Adipose tissue (tissue), 3 donors: Measurements from ENCODE around the gene SLC17A8. TPM values are rescaled to one million over a fixed set of nuclear protein-coding genes. Genes with fewer than 3 reads are reported as not detected.

ENCODE experiments used
- H3K27ac ChIP-seq: one replicate; pipeline ENCODE4 v1.5.1; 2013; ENCODE audit warnings: low read depth, low read length
- WGBS, 3 donors: extraction: QIAGEN DNeasy Blood & Tissue Kit; methylation state at CpG; one replicate each; pipeline ENCODE4 v1.1.7; 2013; 5-methylcytosine and 5-hydroxymethylcytosine counted together
- polyA plus RNA-seq, 3 donors: library from polyadenylated mRNA; stranded (reverse); fragments of 200-250 nt; gene quantifications; one replicate each; pipeline ENCODE4 v1.2.3, GENCODE V29; 2013
- donor health status: healthy with polysubstance abuse.
- donor health status: Bipolar disorder and iron deficiency.
- donor health status: healthy.

The SLC17A8 gene
- polyA plus RNA-seq, 3 donors = 0.01 TPM; not detected in 2

DNA sequence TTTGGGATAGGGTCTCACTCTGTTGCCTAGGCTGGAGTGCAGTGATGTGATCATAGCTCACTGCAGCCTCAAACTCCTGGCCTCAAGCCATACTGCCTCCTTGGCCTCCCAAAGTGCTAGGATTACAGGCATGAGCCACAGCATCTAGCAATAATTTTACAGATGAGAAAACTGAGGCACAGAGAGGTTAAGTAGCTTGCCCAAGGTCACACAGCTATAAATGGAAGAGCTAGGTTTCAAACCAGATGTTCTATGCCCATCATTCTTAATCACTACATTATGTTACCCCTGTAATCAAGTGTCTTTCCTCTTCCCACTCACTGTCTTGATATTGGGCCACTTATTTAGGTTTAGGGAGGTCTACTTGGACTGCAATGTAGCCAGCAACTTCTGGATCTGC lies 3.6 kb downstream of the SLC17A8 start:
- H3K27ac ChIP-seq = no peak overlapping the region

DNA sequence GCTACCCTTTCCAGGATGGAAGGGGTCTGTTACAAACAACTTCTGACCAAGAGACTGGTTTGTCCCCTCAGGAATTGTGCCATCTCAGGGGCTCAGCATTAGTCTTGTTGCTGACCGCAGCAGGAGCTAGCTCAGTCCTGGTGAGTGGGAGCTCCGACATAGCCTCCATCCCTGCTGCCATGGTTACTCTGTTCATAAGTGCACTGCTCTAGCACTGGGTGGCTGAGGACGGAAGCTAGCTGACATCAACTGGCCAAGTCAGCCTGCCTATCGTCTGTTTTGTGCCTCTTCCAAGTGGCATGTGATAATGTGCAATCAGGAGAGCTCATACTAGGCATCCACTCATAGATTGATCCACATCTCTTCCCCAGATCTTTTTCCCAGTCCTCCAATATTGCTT lies 7.5 kb downstream of the SLC17A8 start:
- no peak overlapping the region for H3K27ac ChIP-seq
- WGBS, 3 donors = 73 to 89% (median 80%) methylated on average over 4 of the region's 4 CpGs

DNA sequence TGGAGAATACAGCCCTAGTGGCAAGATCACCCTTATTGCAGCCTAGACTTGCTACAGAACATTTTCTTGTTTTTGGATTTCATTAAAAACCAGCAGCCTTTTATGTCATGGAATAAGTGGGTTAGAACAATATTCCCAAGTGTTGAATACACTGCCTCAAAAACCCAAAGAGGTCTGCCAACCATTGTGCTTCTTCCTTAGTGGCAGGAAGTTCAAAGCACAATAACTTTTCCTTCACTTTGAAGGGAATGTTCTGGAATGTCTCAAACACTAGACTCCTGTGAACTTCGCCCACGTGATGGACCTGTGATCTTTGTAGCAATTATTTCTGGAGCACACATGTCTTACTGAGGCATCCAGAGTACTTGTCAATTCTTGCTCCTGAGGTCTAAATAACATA lies 8.5 kb downstream of the SLC17A8 start:
- WGBS, 3 donors = 46 to 71% (median 55%) methylated on average over 2 of the region's 2 CpGs
- no peak overlapping the region for H3K27ac ChIP-seq

DNA sequence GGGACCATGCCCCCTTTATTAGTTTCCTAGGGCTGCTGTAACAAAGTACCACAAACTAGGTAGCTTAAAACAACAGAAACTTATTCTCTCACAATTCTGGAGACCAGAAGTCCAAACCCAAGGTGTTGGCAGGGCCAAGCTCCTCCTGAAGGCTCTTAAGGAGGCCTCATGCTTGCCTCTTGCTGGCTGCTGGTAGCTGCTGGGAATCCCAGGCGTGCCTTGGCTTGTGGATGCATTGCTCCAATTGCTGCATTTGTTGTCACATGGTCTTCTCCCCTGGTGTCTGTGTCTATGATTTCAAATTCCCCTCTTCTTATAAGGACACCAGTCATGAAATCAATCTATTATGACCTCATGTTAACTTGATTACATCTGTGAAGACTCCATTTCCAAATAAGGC lies 11.2 kb downstream of the SLC17A8 start:
- no peak overlapping the region for H3K27ac ChIP-seq
- WGBS, 3 donors = 86 to 98% (median 89%) methylated on average over 1 of the region's 1 CpG

DNA sequence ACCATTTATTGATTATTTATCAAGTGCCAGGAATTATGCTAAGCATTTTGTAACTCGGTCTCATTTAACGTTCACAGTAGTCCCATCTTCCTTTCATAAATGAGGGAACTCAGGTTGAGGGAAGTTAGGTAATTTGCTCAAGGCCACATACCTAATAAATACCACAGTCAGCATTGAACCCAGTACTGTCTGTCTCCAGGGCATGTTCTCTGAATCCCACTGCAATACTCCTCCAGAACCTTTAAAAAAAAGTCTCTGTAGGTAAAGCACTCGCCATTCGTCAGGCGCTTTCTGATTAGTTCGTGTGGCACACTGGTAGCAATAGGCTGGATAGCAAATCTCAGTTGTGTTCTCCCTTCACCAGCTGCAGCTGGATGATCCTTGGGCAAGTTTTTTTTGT lies 14.3 kb downstream of the SLC17A8 start:
- H3K27ac ChIP-seq = no peak overlapping the region
- 74 to 86% (median 84%) methylated on average over 6 of the region's 6 CpGs for WGBS, 3 donors

DNA sequence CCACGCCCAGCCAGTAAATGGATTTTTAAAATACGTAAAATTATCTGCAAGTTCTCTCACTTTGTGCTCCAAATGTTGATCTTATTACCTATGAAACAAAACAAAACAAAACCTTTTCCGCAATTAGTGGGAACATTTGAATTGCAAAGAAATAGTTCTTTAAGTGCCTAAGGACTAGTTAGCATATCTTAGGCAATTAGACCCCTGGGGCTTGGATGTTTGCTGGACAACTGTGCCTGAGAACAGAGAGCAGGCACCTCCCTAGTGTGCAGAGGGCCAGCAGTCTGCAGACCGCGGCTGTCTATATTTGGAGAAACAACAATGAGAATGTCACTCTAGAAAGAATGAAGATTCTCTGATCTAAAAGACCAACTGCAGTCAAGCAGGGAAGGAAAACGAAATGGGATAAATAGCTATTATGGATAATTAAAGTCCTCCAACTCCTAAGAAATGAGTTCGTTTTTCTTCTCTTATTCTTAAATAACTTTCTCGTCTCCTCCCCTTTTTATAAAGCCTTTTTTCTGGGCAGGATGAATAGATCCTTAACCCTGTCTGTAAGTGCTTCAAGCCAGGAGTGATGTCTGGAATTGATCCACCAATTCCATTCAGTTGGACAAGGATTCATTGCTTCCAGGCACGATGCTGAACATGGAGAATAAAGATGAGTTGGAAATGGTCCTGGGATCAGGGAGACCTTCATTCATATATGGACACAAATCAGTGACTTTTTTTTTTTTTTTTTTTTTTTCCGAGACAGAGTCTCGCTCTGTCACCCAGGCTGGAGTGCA lies 16.2 kb downstream of the SLC17A8 start:
- H3K27ac ChIP-seq = no peak overlapping the region
- 43 to 59% (median 51%) methylated on average over 10 to 11 of the region's 11 CpGs for WGBS, 3 donors

DNA sequence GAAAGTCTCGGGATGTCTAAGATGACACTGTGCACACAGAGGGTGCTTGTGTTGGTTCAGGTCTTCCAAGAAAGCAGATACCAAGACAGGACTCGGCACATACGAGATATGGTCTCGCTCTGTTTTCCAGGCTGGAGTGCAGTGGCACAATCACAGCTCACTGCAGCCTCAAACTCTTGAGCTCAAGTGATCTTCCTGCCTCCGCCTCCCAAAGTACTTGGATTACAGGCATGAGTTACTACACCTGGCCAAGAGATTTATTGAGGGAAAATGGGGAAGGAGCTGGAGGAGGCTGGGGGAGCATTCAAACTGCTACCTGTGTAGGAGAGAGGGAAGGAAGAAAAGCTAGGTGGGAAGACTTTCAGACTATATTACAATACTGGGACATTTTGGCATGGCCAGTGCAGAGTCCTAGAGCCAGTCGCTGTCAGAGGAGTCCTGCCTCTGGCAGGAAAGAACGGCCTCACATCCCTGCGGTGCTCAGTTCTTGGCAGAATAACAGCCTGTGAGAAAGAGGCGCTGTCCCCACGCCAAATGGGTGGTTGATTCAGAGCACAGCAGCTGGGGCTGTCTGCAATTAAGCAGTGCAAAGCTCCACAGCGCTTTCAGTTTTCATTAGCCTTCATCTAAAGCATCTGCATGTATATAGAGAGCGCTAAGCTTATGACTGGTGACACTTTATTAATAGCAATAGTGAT lies 18.3 kb downstream of the SLC17A8 start:
- 55 to 71% (median 62%) methylated on average over 12 of the region's 12 CpGs for WGBS, 3 donors
- H3K27ac ChIP-seq = no peak overlapping the region

DNA sequence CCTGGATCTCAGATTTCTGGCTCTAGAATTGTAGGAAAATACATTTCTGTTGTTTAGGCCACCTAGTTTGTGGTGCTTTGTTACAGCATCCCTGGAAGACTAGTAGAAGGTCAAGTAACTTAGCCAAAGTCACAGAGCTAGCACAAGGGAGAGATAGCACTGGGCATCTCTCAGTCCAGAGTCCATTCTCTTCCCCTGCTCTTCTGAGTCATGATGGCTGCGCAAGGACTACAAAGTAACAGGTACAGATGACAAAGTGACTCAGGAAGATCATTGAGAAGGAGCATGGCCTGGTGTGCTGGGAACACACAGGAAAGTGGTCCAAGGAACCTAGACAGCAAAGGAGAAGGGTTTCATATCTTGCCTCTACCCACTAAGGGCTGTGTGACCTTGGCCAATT lies 19.3 kb downstream of the SLC17A8 start:
- 95 to 100% (median 98%) methylated on average over 1 of the region's 1 CpG for WGBS, 3 donors
- H3K27ac ChIP-seq = no peak overlapping the region

DNA sequence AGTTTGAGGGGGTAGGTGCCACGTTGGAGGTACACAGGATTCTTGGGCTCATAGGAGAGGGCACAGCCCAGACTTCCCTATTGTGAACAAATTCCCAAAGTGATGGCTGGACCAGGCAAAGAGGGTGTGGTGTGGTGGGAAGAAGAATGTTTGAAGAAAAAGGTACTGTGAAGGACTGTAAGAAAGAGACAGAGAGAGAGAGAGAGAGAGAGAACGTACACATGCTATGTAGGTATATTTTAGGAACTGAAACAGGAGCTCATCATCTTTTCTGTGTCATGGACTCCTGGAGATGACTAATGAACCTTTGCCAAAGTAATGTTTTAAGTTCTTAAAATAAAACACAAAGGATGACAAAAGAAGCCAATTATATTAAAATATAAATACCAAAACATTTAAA lies 24.5 kb downstream of the SLC17A8 start:
- WGBS, 3 donors = 61 to 78% (median 73%) methylated on average over 2 of the region's 2 CpGs

DNA sequence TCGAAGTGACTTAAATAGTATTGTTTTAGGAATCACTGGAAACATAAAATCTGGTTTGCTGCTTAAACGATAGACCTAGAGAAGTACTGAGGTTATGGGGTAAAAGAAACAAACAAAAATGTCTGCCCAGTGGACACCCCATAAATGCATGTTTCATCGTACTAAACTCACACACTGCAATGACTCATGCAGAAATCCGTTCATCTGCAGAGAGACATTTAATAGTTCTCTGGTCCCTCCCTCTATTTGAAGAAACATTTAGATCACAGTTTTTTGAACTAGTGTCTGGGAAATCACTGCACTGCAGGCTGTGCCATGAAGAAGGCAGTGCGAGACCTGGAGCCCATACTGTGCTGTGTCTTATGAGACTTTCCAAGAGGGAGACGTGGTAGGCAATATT lies 25.5 kb downstream of the SLC17A8 start:
- 76 to 84% (median 80%) methylated on average over 6 of the region's 6 CpGs for WGBS, 3 donors
- no peak overlapping the region for H3K27ac ChIP-seq

More for the DNA sequence above, 24.5 kb downstream of the SLC17A8 start:
- no peak overlapping the region for H3K27ac ChIP-seq

DNA sequence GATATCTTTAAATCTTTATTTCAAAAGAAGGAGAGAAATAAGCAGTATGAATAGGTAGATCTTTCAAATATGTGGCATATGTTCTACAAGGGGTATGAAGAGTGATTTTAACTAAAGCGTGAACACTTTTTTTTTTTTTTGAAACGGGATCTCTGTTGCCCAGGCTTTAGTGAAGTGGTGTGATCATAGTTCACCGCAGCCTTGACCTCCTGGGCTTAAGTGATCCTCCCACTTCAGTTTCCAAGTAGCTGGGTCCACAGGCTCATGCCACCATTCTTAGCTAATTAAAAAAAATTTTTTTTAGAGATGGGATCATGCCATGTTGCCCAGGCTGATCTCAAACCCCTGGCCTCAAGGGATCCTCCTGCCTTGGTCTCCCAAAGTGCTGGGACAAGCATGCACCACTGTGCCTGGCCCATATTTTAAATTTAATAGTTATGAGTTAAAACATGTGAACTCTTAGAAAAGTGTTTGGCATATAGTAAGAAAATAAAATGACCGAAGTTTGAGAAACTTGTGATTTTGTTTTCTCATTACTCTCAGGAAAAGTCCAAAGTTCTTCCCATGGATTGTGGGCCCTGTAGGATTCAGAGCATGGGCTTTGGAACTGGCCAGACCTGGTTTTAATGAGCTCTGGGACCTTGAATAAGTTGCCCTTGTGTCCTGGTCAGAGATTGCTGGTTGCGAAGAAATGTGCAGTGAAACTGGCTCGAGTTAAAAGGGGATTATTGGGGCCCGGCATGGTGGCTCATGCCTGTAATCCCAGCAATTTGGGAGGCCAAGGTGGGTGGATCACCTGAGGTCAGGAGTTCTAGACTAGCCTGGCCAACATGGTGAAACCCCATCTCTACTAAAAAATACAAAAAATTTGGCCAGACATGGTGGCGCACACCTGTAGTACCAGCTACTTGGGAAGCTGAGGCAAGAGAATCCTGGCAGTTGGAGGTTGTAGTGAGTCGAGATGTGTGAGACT lies 27.0 kb downstream of the SLC17A8 start:
- WGBS, 3 donors = 88% methylated on average over 9 of the region's 9 CpGs
- no peak overlapping the region for H3K27ac ChIP-seq

DNA sequence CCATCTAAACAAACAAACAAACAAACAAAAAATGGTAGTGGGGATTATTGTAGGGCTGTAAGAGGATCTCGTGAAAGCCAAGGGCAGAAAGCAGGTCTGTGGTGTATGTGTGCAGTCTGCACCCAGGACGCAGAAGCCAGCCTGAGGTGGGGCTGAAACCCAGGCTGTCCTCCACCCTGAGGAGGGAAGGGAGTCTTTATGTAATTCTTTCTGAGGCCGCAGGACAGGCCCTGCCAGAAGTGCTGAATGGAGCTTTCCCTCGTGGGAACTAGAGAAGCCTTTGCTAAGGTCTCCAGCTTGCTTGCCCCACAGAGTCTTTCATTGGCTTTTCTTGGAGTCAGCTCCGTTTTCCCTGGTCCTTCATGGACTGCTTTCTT lies 27.7 kb downstream of the SLC17A8 start:
- WGBS, 3 donors = 70 to 74% (median 73%) methylated on average over 5 of the region's 5 CpGs

DNA sequence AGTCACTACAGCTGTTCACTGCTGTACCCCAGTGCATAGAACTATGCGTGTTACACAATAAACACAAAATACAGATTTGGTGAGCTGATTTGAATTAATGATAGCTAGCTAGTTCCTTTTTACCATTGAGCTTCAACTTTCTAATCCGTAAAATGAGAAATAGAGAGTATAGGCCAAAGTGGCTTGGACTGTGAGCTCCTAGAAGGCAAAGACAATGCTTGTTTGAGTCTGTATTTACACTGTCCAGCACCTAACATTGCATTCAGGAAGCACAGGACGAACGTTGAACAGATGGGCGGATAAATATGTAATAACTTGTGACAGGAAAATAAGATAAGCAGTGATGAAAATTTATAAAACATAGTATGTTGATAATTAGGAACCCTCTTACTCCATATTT lies 31.5 kb downstream of the SLC17A8 start:
- 74 to 81% (median 80%) methylated on average over 5 of the region's 5 CpGs for WGBS, 3 donors
- no peak overlapping the region for H3K27ac ChIP-seq

More for the DNA sequence above, 27.7 kb downstream of the SLC17A8 start:
- H3K27ac ChIP-seq = no peak overlapping the region

DNA sequence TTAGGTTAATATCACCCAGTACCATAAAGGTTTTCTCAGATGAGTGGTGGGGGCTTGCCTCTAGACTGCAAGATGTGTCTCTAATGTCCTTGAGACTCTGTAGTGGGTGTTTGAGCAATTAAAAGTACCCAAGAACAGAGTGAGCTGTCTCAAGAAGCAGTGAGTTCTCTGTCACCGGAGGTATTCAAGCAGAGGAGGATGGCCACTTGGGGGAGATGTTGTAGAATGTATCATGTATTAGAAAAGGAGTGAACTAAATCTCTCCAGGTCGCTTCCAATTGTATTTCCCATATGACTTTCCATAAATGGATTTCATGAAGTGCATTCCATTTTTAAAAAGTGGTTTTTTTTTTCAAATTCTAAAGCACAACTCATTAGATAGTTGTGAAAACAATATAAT lies 35.0 kb downstream of the SLC17A8 start:
- 70 to 87% (median 74%) methylated on average over 2 of the region's 2 CpGs for WGBS, 3 donors
- no peak overlapping the region for H3K27ac ChIP-seq

DNA sequence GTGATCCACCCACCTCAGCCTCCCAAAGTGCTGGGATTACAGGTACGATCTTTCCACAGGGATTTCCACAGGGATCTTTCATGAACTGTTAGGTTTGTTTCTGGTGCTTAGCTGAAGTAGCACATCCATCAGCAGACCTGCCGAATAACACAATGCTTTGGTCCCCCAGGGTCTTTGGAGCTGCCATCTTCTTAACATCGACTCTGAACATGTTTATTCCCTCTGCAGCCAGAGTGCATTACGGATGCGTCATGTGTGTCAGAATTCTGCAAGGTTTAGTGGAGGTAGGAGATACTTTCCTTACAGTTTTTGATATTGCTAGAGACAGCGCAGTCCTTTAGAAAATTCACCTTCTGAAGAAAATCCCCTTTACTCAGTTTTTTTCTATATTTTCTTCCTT lies 36.3 kb downstream of the SLC17A8 start:
- 86 to 89% (median 87%) methylated on average over 6 of the region's 6 CpGs for WGBS, 3 donors
- no peak overlapping the region for H3K27ac ChIP-seq

DNA sequence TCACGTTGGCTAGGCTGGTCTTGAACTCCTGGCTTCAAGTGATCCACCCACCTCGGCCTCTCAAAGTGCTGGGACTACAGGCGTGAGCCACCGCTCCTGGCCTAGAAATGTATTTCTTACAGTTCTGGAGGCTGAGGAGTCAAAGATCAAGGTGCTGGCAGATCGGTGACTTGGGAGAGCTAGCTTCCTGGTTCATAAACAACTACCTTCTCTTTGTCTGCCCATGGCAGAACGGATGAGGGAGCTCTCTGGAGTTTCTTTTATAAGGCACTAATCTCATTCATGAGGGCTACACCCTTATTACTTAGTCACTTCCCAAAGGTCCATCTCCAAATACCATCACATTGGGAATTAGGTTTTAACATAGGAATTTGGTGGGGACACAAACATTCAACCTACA lies 38.9 kb downstream of the SLC17A8 start:
- H3K27ac ChIP-seq = no peak overlapping the region
- 86 to 94% (median 92%) methylated on average over 6 of the region's 6 CpGs for WGBS, 3 donors

DNA sequence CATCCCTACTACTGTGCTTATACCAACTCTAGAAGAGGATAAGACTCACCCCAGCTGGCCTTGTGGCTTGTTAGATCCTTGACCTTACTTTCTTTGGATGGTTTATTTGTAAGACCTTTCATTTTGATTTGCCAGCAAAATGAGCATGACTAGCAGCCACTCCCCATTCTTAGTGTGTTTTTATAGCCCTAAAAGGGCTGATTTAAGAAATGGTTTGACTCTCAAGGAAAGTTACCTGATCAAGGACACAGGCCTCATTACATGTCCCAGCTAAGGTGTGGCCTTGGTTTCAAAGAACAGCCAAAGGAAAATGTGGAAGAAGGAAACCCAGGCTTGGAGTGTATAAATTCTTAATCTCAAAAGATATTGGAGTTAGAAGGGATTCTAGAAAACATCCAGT lies 41.4 kb downstream of the SLC17A8 start:
- H3K27ac ChIP-seq = no peak overlapping the region

DNA sequence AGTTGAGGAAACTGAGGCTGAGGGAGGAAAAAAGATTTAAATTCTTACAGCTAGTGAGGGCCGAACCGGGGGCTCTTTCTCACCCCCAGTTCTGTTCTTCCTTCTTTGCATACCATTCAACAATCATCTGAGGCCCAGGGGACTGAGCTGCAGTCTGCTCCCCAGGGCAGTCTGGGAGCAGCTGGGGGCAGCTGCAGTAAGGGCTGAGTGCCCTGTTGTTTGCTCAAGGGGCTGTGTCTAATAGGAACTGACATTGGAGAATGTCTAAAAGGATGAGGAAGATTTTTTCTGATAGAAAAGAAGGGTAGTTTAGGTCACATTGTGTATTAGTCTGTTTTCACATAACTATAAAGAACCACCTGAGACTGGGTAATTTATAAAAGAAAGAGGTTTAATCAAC lies 42.2 kb downstream of the SLC17A8 start:
- WGBS, 3 donors = 79 to 83% (median 83%) methylated on average over 2 of the region's 2 CpGs
- no peak overlapping the region for H3K27ac ChIP-seq

DNA sequence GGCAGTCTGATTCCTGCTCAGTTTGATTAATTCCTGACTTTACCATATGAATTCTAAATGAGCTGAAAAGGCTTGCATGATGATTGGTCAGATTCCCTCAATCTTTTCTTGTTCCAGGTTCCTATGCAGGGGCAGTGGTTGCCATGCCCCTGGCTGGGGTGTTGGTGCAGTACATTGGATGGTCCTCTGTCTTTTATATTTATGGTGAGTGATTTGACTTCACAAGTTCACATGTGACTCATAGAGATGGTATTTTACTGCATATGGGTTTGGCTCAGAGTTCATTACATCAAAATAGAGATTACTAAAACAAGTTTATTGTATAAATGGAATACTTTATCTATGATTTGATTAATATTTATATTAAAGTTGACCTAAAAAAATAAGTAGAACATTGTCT lies 44.8 kb downstream of the SLC17A8 start:
- no peak overlapping the region for H3K27ac ChIP-seq
